Lower lobe of right lung (tissue), 2 donors: Measurements from ENCODE around the gene JAKMIP1. TPM values are rescaled to one million over a fixed set of nuclear protein-coding genes. Genes with fewer than 3 reads are reported as not detected.

Experiments
- ATAC-seq, 2 donors: fragments of 200-7000 bp; cut with Tn5 transposase; one replicate each; pipeline ENCODE4 v1.9.1; 2020 to 2022; ENCODE audit warnings: mild to moderate bottlenecking in 2 of 2, moderate library complexity in 2 of 2
- DNase-seq: peaks from one replicate; pipeline ENCODE4 v3.0.0-alpha.2; 2020
- H3K27ac ChIP-seq: fragments of 200-600 bp; one replicate; pipeline ENCODE4 v1.8.0; 2022
- H3K27me3 ChIP-seq: fragments of 200-600 bp; one replicate; pipeline ENCODE4 v1.8.0; 2022; ENCODE audit warnings: low read depth
- H3K36me3 ChIP-seq: fragments of 200-600 bp; one replicate; pipeline ENCODE4 v1.8.0; 2022; ENCODE audit warnings: mild to moderate bottlenecking
- H3K4me1 ChIP-seq: fragments of 200-600 bp; one replicate; pipeline ENCODE4 v1.8.0; 2022
- H3K4me3 ChIP-seq: fragments of 200-600 bp; one replicate; pipeline ENCODE4 v1.8.0; 2022; ENCODE audit warnings: mild to moderate bottlenecking
- H3K9me3 ChIP-seq: fragments of 200-600 bp; one replicate; pipeline ENCODE4 v1.8.0; 2022
- intact Hi-C: fragments of 100-400 bp; cut with DNase I; formaldehyde crosslinking; loops from one replicate; pipeline ENCODE4 v1.11.0; 2022
- total RNA-seq: library from RNA; stranded (reverse); fragmentation: NEBNext Ultra II Directional; extraction: Animal tissue kit (Norgen Biotek cat#: 25700); gene quantifications from one replicate; pipeline ENCODE4 v1.2.1, GENCODE V29; 2021
- TF ChIP-seq, protein P1 (sequence below): fragments of 200-600 bp; IDR thresholded peaks from one replicate; pipeline ENCODE4 v1.8.0; 2022; ENCODE audit warnings: antibody characterized with exemption, mild to moderate bottlenecking
- donor health status: DM: no; HTN: yes; CAD: no; lungs with severe emphysema.

The JAKMIP1 gene
- total RNA-seq, 1 donor from 2014 or later, result 0.65 TPM

DNA sequence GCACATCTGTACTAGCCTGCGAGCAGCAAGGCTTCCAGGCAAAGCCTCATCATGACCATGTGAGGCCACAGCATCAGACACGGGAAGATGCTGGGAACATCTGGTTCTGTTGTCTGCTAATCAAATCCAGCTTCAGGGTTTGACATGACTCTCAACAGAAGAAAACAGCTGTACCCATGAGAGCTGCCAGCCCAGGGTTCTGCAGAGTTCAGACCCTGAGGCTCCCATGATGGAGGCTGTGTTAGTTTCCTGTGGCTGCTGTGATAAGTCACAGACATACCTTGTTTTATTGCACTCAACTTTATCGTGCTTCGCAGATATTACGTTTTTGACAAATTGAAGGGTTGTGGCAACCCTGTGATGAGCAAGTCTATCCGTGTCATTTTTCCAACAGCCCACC is 37.5 kb downstream of the JAKMIP1 start:
- ATAC-seq (no peak), DNase-seq (no peak)
- TF ChIP-seq, protein P1, sequence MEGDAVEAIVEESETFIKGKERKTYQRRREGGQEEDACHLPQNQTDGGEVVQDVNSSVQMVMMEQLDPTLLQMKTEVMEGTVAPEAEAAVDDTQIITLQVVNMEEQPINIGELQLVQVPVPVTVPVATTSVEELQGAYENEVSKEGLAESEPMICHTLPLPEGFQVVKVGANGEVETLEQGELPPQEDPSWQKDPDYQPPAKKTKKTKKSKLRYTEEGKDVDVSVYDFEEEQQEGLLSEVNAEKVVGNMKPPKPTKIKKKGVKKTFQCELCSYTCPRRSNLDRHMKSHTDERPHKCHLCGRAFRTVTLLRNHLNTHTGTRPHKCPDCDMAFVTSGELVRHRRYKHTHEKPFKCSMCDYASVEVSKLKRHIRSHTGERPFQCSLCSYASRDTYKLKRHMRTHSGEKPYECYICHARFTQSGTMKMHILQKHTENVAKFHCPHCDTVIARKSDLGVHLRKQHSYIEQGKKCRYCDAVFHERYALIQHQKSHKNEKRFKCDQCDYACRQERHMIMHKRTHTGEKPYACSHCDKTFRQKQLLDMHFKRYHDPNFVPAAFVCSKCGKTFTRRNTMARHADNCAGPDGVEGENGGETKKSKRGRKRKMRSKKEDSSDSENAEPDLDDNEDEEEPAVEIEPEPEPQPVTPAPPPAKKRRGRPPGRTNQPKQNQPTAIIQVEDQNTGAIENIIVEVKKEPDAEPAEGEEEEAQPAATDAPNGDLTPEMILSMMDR, result no peak
- Histone ChIP-seq H3K27me3 (no peaks in the 10 kb centered on the region), H3K27ac (no peak overlapping the region), H3K4me1 (no peaks in the 10 kb centered on the region), H3K9me3 (no peaks in the 10 kb centered on the region), H3K4me3 (no peak overlapping the region), H3K36me3 (no peaks in the 10 kb centered on the region)
- intact Hi-C loops, result no loop called here

DNA sequence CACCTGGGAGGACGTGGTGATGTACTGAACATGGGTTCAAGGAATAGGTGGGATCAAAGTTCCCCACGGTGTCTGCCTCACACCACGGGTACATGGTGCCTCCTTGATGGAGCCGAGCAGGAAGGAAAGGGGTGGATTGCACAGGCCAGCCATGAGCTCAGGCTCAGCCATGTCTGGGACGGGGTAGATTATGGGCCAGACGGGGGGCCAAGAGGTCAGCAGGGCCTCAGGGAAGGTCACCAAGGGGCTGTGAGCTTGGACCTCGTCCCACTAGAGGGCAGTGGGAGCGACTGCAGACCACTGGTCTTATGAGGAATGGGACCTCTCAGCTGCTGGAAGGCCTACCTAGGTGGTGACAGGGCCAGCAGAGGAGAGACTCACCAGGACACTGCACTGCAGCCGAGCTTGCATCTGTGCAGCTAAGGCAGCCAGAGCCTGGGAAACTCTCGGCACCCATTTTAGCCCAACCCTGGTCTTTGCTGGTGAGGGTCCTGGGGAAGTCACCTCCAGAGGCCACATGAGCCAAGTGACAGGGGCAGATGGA is 38.4 kb downstream of the JAKMIP1 start:
- Histone ChIP-seq H3K27me3 (no peaks in the 10 kb centered on the region), H3K4me3 (no peak overlapping the region), H3K36me3 (no peaks in the 10 kb centered on the region), H3K27ac (no peak overlapping the region), H3K4me1 (no peaks in the 10 kb centered on the region), H3K9me3 (no peaks in the 10 kb centered on the region)
- intact Hi-C loops, result no loop called here
- DNase-seq (no peak), ATAC-seq (no peak)
- TF ChIP-seq, protein P1, result no peak

DNA sequence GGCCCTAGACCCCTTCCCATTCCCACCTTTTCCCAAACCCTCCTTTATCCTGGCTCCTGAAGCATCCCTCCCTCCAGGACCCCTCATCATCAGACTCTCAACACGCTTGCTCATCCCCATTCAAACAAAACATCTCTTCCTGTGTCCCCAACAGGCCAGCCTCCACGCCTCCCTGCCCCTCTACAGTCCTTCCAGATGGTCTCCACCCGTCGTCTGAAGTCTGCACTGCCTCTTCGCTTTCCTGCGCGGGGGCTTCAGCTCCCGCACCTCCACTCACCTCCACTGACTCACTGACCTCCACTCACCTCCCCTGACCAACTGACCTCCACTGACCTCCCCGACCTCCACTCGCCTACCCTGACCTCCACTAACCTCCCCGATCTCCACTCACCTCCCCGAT is 39.8 kb downstream of the JAKMIP1 start:
- Histone ChIP-seq H3K27me3 (no peaks in the 10 kb centered on the region), H3K36me3 (no peaks in the 10 kb centered on the region), H3K4me1 (no peaks in the 10 kb centered on the region), H3K27ac (no peak overlapping the region), H3K9me3 (no peaks in the 10 kb centered on the region), H3K4me3 (no peak overlapping the region)
- TF ChIP-seq, protein P1, result no peak
- ATAC-seq (no peak), DNase-seq (no peak)
- intact Hi-C loops, result no loop called here

DNA sequence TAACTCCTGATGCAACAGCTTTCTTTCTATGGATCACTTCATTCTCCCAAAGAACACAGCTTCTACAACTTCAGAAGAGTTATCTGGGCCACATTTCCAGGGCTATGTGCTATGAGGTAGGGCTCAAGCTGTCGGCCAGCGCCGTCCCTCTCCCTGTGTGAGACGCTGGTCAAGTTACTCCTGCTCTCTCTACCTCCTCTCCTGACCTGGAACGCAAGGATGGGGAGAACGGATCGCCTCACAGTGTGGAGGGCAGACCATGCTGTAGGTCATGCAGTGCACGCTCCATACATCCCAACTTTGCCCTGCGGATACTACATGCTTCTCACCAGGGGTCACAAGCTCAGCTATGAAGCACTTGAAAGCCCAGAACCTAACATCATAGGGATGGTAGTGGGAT is 42.4 kb downstream of the JAKMIP1 start:
- Histone ChIP-seq H3K4me1 (no peaks in the 10 kb centered on the region), H3K4me3 (no peak overlapping the region), H3K9me3 (no peaks in the 10 kb centered on the region), H3K27me3 (no peaks in the 10 kb centered on the region), H3K36me3 (no peaks in the 10 kb centered on the region), H3K27ac (no peak overlapping the region)
- no peak for ATAC-seq
- TF ChIP-seq, protein P1, result no peak
- intact Hi-C loops, result no loop called here
- DNase-seq, result no peak

DNA sequence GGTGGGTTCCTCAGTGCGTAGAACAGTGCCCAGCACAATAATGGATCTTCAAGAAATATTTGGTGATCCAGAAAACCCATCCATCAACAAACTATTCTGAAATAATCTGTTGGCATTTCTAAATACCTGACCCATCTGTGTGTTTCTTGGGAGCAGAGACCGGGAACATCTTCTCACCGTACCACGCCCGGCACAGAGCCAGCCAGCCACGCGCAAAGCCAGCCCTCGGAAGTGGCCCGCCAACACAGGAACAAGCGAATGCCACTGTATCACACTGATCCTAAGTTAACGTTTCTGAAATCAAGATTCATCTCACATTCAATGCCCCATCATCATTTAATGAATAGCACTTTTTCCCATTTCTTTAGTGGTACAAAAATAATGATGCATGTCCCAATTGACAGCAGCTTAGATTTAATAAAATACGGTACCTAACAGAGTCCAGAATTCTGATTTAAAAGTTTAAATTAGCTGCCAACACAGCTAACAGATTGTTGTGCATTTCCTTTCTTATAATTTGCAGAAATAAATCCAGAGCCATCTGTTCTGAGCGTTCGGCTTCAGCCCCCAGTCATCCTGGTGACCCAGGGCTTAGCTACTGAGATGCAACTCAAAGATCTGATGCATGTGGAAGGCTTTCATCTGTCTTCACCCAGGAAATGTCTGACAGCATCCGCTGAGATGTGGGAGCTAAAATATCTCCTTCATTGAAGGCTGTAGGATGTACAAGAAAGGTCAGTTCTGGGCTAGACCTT is 44.2 kb downstream of the JAKMIP1 start:
- ATAC-seq (no peak), DNase-seq (no peak)
- no peak overlapping the region for H3K4me3 ChIP-seq
- intact Hi-C loops, result no loop called here
- H3K9me3 ChIP-seq, result no peaks in the 10 kb centered on the region
- TF ChIP-seq, protein P1, result no peak
- H3K27me3 ChIP-seq, result no peaks in the 10 kb centered on the region
- H3K4me1 ChIP-seq, result no peaks in the 10 kb centered on the region
- no peaks in the 10 kb centered on the region for H3K36me3 ChIP-seq
- H3K27ac ChIP-seq, result no peak overlapping the region
